Uterus (tissue), 4 donors: Measurements from ENCODE around the gene MCCC2. TPM values are rescaled to one million over a fixed set of nuclear protein-coding genes. Genes with fewer than 3 reads are reported as not detected.

ENCODE experiments used
- DNase-seq, 2 donors: peaks; one replicate each; pipeline ENCODE4 v3.0.0-alpha.2; 2019 to 2020
- H3K27ac ChIP-seq, 2 donors: fragments of 200-600 bp; sonication (generic); 1 replicate in 1 of 2; 2 replicates in 1 of 2; pipeline ENCODE4 v1.5.1; 2016 to 2018
- H3K27me3 ChIP-seq, 2 donors: fragments of 200-600 bp; sonication (generic); one replicate each; pipeline ENCODE4 v1.5.1; 2018 to 2019; ENCODE audit warnings: control low read depth in 1 of 2
- H3K36me3 ChIP-seq, 2 donors: fragments of 200-600 bp; sonication (generic); one replicate each; pipeline ENCODE4 v1.5.1; 2019; ENCODE audit warnings: control low read depth in 1 of 2
- H3K4me1 ChIP-seq, 2 donors: fragments of 200-600 bp; sonication (generic); one replicate each; pipeline ENCODE4 v1.5.1; 2018 to 2019; ENCODE audit warnings: control low read depth in 1 of 2
- H3K4me3 ChIP-seq, 2 donors: fragments of 200-600 bp; sonication (generic); 1 replicate in 1 of 2; 2 replicates in 1 of 2; pipeline ENCODE4 v1.5.1; 2018 to 2019; ENCODE audit warnings: mild to moderate bottlenecking in 1 of 2
- H3K9me3 ChIP-seq, 2 donors: fragments of 200-600 bp; sonication (generic); one replicate each; pipeline ENCODE4 v1.5.1; 2019; ENCODE audit warnings: control low read depth in 1 of 2
- POLR2A ChIP-seq, 2 donors: fragments of 450-650 bp; IDR thresholded peaks; one replicate each; pipeline ENCODE4 v1.6.1; 2016; ENCODE audit warnings: antibody characterized with exemption in 2 of 2, mild to moderate bottlenecking in 1 of 2, moderate library complexity in 1 of 2
- intact Hi-C: fragments of 100-400 bp; cut with DNase I; formaldehyde crosslinking; loops from one replicate; pipeline ENCODE4 v1.15.1; 2023; ENCODE audit warnings: low total_unique reads
- total RNA-seq, 4 donors: library from RNA; depleted of rRNA in 3 of 4; stranded (reverse); fragments of >200 nt in 3 of 4; gene quantifications; one replicate each; pipeline versions ENCODE4 v1.1.0 to v1.2.4, GENCODE V29; 2014 to 2023
- TF ChIP-seq, protein P1 (sequence below), 4 experiments: fragments of 200-600 bp in 2 of 4; fragments of 450-650 bp in 2 of 4; sonication (generic) in 2 of 4; IDR thresholded peaks; one replicate each; pipeline ENCODE4 v1.5.1; 2016 to 2019; ENCODE audit warnings: antibody characterized with exemption in 4 of 4, mild to moderate bottlenecking in 2 of 4, moderate library complexity in 1 of 4
- donor health status: DM: yes; HTN: yes; CAD: no.

Gene MCCC2
- total RNA-seq, 4 donors from 2014 or later, result 19.4 to 40.6 (median 30.4) TPM

- no peak for TF ChIP-seq POLR2A (IDR thresholded peaks at IDR 0.05)
- TF ChIP-seq, protein P1, sequence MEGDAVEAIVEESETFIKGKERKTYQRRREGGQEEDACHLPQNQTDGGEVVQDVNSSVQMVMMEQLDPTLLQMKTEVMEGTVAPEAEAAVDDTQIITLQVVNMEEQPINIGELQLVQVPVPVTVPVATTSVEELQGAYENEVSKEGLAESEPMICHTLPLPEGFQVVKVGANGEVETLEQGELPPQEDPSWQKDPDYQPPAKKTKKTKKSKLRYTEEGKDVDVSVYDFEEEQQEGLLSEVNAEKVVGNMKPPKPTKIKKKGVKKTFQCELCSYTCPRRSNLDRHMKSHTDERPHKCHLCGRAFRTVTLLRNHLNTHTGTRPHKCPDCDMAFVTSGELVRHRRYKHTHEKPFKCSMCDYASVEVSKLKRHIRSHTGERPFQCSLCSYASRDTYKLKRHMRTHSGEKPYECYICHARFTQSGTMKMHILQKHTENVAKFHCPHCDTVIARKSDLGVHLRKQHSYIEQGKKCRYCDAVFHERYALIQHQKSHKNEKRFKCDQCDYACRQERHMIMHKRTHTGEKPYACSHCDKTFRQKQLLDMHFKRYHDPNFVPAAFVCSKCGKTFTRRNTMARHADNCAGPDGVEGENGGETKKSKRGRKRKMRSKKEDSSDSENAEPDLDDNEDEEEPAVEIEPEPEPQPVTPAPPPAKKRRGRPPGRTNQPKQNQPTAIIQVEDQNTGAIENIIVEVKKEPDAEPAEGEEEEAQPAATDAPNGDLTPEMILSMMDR (IDR thresholded peaks at IDR 0.05), result no peak
- H3K27ac ChIP-seq, result no peak overlapping the region
- no peaks in the 10 kb centered on the region for H3K4me1 ChIP-seq
- H3K9me3 ChIP-seq, result no peaks in the 10 kb centered on the region
- no peaks in the 10 kb centered on the region for H3K27me3 ChIP-seq
- no peak for DNase-seq
- intact Hi-C loops, result no loop called here
- H3K36me3 ChIP-seq, result no peaks in the 10 kb centered on the region
- no peak overlapping the region for H3K4me3 ChIP-seq
Measured at GRCh38 chr5:71621741-71622140, 34.6 kb downstream of the MCCC2 start.

- H3K4me1 ChIP-seq, result no peaks in the 10 kb centered on the region
- H3K9me3 ChIP-seq, result no peaks in the 10 kb centered on the region
- H3K27me3 ChIP-seq, result no peaks in the 10 kb centered on the region
- DNase-seq, result no peak
- no peak for TF ChIP-seq POLR2A (IDR thresholded peaks at IDR 0.05)
- TF ChIP-seq, protein P1 (IDR thresholded peaks at IDR 0.05), result no peak
- no peak overlapping the region for H3K4me3 ChIP-seq
- intact Hi-C loops, result no loop called here
- H3K27ac ChIP-seq, result no peak overlapping the region
- H3K36me3 ChIP-seq, result no peaks in the 10 kb centered on the region
Measured at GRCh38 chr5:71623221-71623794, 36.2 kb downstream of the MCCC2 start.

GRCh38 chr5:71629950-71630349 is 42.8 kb downstream of the MCCC2 start:
- H3K4me1 ChIP-seq, result no peaks in the 10 kb centered on the region
- DNase-seq, result peak in 1 of 2 donors; percentile 34
- intact Hi-C loops, result no loop called here

DNA sequence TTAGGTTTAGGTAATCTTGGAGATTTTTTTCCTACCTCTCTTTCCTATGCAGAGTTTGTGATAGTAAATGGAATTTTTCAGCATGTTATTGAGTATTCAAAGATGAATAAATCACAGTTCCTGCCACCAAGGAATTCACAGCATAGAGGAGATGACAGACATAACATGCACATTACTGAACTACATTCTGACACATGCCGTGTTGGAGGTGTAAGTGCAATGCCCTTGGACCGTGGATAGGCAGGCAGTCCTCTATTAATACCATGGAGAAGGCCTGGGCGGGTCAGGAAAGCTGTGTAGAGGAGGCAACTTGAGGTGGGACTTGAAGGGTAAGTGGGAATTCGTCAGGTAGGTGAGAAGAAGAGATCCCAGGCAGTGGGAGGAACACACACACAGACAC is 43.9 kb downstream of the MCCC2 start:
- H3K27ac ChIP-seq, result no peak overlapping the region

More at GRCh38 chr5:71629950-71630349, 42.8 kb downstream of the MCCC2 start:
- H3K9me3 ChIP-seq, result no peaks in the 10 kb centered on the region
- no peaks in the 10 kb centered on the region for H3K36me3 ChIP-seq
- no peak overlapping the region for H3K4me3 ChIP-seq
- TF ChIP-seq, protein P1 (IDR thresholded peaks at IDR 0.05), result no peak
- TF ChIP-seq POLR2A (IDR thresholded peaks at IDR 0.05), result no peak
- no peaks in the 10 kb centered on the region for H3K27me3 ChIP-seq
- no peak overlapping the region for H3K27ac ChIP-seq

DNA sequence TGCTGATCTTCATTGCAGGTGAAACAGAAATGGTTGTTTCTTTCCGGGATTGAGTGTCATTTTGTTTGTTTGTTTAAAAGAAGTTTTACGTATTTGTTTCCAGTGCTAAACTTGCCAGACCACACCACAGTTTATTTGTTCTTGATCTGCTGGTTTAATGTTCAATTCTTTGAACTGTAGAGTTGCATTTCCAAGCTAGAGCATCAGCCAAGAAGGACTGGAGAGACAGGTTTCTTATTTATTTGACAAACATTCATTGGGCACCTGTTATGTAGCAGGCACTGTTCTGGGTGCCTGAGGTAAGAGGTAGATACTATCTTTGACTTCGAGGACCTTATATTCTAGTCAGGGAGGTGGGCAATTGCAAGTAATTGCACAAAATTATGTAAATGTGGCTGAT is 45.0 kb downstream of the MCCC2 start:
- H3K9me3 ChIP-seq, result no peaks in the 10 kb centered on the region

More for the DNA sequence above, 43.9 kb downstream of the MCCC2 start:
- no peak for DNase-seq
- H3K9me3 ChIP-seq, result no peaks in the 10 kb centered on the region
- H3K36me3 ChIP-seq, result no peaks in the 10 kb centered on the region
- no peaks in the 10 kb centered on the region for H3K27me3 ChIP-seq
- intact Hi-C loops, result no loop called here
- no peaks in the 10 kb centered on the region for H3K4me1 ChIP-seq
- no peak for TF ChIP-seq POLR2A (IDR thresholded peaks at IDR 0.05)
- TF ChIP-seq, protein P1 (IDR thresholded peaks at IDR 0.05), result no peak
- H3K4me3 ChIP-seq, result no peak overlapping the region

More for the DNA sequence above, 45.0 kb downstream of the MCCC2 start:
- H3K36me3 ChIP-seq, result no peaks in the 10 kb centered on the region
- H3K27ac ChIP-seq, result no peak overlapping the region
- no peaks in the 10 kb centered on the region for H3K4me1 ChIP-seq
- H3K4me3 ChIP-seq, result no peak overlapping the region
- no peak for DNase-seq
- H3K27me3 ChIP-seq, result no peaks in the 10 kb centered on the region
- intact Hi-C loops, result no loop called here
- TF ChIP-seq, protein P1 (IDR thresholded peaks at IDR 0.05), result no peak
- no peak for TF ChIP-seq POLR2A (IDR thresholded peaks at IDR 0.05)
